Panc1 (cell line): ENCODE results near the gene MLANA. TPM values are rescaled to one million over a fixed set of nuclear protein-coding genes. Genes with fewer than 3 reads are reported as not detected.

Source experiments
- ATAC-seq: fragments of 200-7000 bp; cut with Tn5 transposase; 2 replicates; pipeline ENCODE4 v1.9.1; 2020; ENCODE audit warnings: mild to moderate bottlenecking, moderate library complexity
- BruUV-seq: library from RNA; stranded (reverse); fragments of 400-500 nt; replicated peaks from 2 replicates; lab custom pipeline; 2021; lab: Mats Ljungman, UMichigan
- CTCF ChIA-PET: fragments of 300-600 bp; sonication (Branson Sonifier 250); formaldehyde crosslinking; loops from one replicate; lab custom pipeline; 2022; ENCODE audit warnings: antibody characterized with exemption; lab: Charles Lee
- POLR2A ChIA-PET: fragments of 300-600 bp; sonication (Branson Sonifier 250); formaldehyde crosslinking; loops from one replicate; lab custom pipeline; 2022; ENCODE audit warnings: antibody characterized with exemption; lab: Charles Lee
- DNase-seq: peaks from one replicate; pipeline ENCODE4 v3.0.0-alpha.2; 2010; ENCODE audit warnings: low read depth, low spot score
- H3K27ac ChIP-seq: 2 replicates; pipeline ENCODE4 v1.5.1; 2011; ENCODE audit warnings: mild to moderate bottlenecking, low read length, inconsistent platforms
- H3K27me3 ChIP-seq: fragments of 200-500 bp; sonication (Bioruptor generic); 2 replicates; pipeline ENCODE4 v1.6.0; 2014; ENCODE audit warnings: low read length, inconsistent platforms; ENCODE audit not compliant: control insufficient read depth, insufficient read depth
- H3K36me3 ChIP-seq: fragments of 200-500 bp; sonication (Bioruptor generic); 2 replicates; pipeline ENCODE4 v1.5.1; 2014; ENCODE audit warnings: inconsistent platforms, mild to moderate bottlenecking, low read length, moderate library complexity; ENCODE audit not compliant: control insufficient read depth, insufficient read depth
- H3K4me1 ChIP-seq: 2 replicates; pipeline ENCODE4 v1.5.1; 2011; ENCODE audit warnings: inconsistent platforms, mild to moderate bottlenecking, low read length, moderate library complexity; ENCODE audit not compliant: control insufficient read depth, insufficient read depth
- H3K4me3 ChIP-seq, 2 experiments: 2 replicates each; pipeline ENCODE4 v1.5.1; 2011 to 2012; ENCODE audit warnings: low read depth in 2 of 2, low read length in 2 of 2, mild to moderate bottlenecking in 2 of 2, inconsistent platforms in 1 of 2, moderate library complexity in 1 of 2
- H3K9me3 ChIP-seq: fragments of 200-500 bp; sonication (Bioruptor generic); 2 replicates; pipeline ENCODE4 v1.5.1; 2014; ENCODE audit warnings: low read depth, mild to moderate bottlenecking, inconsistent platforms, low read length, moderate library complexity; ENCODE audit not compliant: control insufficient read depth, insufficient read depth
- CTCF ChIP-seq: fragments of 450-650 bp; IDR thresholded peaks from 2 replicates; pipeline ENCODE4 v1.5.1; 2017; ENCODE audit warnings: mild to moderate bottlenecking
- POLR2AphosphoS5 ChIP-seq: IDR thresholded peaks from 2 replicates; pipeline ENCODE4 v1.6.1; 2012; ENCODE audit warnings: mild to moderate bottlenecking, low read depth, low read length, moderate library complexity
- REST ChIP-seq, 2 experiments: IDR thresholded peaks; 2 replicates each; pipeline ENCODE4 v1.6.1; 2011 to 2012; ENCODE audit warnings: low read depth in 2 of 2, control low read depth in 1 of 2, low read length in 1 of 2, mild to moderate bottlenecking in 1 of 2, moderate library complexity in 1 of 2; ENCODE audit not compliant: insufficient read depth in 1 of 2
- SIN3A ChIP-seq: IDR thresholded peaks from 2 replicates; pipeline ENCODE4 v1.6.1; 2012; ENCODE audit warnings: low read depth, mild to moderate bottlenecking, low read length, moderate library complexity, borderline replicate concordance; ENCODE audit not compliant: insufficient read depth
- TCF7L2 ChIP-seq: IDR thresholded peaks from 2 replicates; pipeline ENCODE4 v1.6.1; 2011; ENCODE audit warnings: mild to moderate bottlenecking, low read depth, low read length, inconsistent platforms
- in situ Hi-C: cut with HindIII; loops from 2 replicates; pipeline ENCODE4 v1.10.0; 2016; ENCODE audit warnings: low sequenced_read_pairs, low pct_unique_long_range_greater_than_20kb
- intact Hi-C: fragments of 100-400 bp; cut with micrococcal nuclease; formaldehyde crosslinking; loops from one replicate; pipeline ENCODE4 v1.10.0; 2022; ENCODE audit not compliant: unreplicated experiment
- total RNA-seq: library from RNA; stranded (reverse); gene quantifications from one replicate; pipeline ENCODE4 v1.2.1, GENCODE V29; 2021; ENCODE audit not compliant: unreplicated experiment

Gene MLANA
- total RNA-seq, 1 experiment from 2014 or later: not detected

- Histone ChIP-seq H3K4me3 (no peak overlapping the region), H3K27ac (no peak overlapping the region), H3K9me3 (no peaks in the 10 kb centered on the region), H3K27me3 (no peaks in the 10 kb centered on the region), H3K4me1 (no peaks in the 10 kb centered on the region), H3K36me3 (no peaks in the 10 kb centered on the region)
- POLR2A ChIA-PET: no interaction called here
- intact Hi-C loops (no loop called here), in situ Hi-C loops (no loop called here)
- ATAC-seq (no peak), DNase-seq (no peak)
- no TSS peak for BruUV-seq
- CTCF ChIA-PET: no interaction called here
- no peak for TF ChIP-seq SIN3A
- TF ChIP-seq POLR2AphosphoS5: no peak
- TF ChIP-seq REST (IDR thresholded peaks at IDR 0.05; ENCODE audit: insufficient read depth in 1 of 2, low read depth in 2 of 2, low read length in 1 of 2): no peak
- TF ChIP-seq CTCF: no peak
- TF ChIP-seq TCF7L2: no peak
Observed at GRCh38 chr9:5854063-5854790, 36.5 kb upstream of the MLANA start.

GRCh38 chr9:5857928-5858327, 32.8 kb upstream of the MLANA start:
- Histone ChIP-seq H3K36me3 (no peaks in the 10 kb centered on the region), H3K9me3 (no peaks in the 10 kb centered on the region), H3K27me3 (no peaks in the 10 kb centered on the region), H3K4me1 (no peaks in the 10 kb centered on the region), H3K4me3 (no peak overlapping the region), H3K27ac (no peak overlapping the region)
- TF ChIP-seq SIN3A: no peak
- no peak for TF ChIP-seq REST (IDR thresholded peaks at IDR 0.05; ENCODE audit: insufficient read depth in 1 of 2, low read depth in 2 of 2, low read length in 1 of 2)
- TF ChIP-seq TCF7L2: no peak
- no peak for TF ChIP-seq POLR2AphosphoS5
- TF ChIP-seq CTCF: no peak
- DNase-seq (no peak), ATAC-seq (no peak)
- no TSS peak for BruUV-seq
- POLR2A ChIA-PET: no interaction called here
- intact Hi-C loops: no loop called here
- in situ Hi-C loops: no loop called here
- CTCF ChIA-PET: no interaction called here
